Stimulated activated CD8-positive, alpha-beta memory T cell treated with anti-CD3 and anti-CD28 coated beads, Interleukin-4, amount 100 ng/mL, for 24 hours (primary cell): ENCODE results near the gene PCBP2.
"Not testable (repeated sequence)": the region's sequence is repeated elsewhere in the genome, so short reads cannot be mapped to it uniquely, and the experiment has no call there.

ENCODE experiments used
- DNase-seq: peaks from one replicate; pipeline ENCODE4 v3.0.0-alpha.2; 2020; ENCODE audit warnings: low read depth

PCBP2 gene

GRCh38 chr12:53451661-53452158 lies at the start of gene PCBP2:
PCBP2 (plus strand) TSS chr12:53452102; CDS start chr12:53454801, 2,699 bp downstream.
- DNase-seq, result peak; percentile 95

DNA sequence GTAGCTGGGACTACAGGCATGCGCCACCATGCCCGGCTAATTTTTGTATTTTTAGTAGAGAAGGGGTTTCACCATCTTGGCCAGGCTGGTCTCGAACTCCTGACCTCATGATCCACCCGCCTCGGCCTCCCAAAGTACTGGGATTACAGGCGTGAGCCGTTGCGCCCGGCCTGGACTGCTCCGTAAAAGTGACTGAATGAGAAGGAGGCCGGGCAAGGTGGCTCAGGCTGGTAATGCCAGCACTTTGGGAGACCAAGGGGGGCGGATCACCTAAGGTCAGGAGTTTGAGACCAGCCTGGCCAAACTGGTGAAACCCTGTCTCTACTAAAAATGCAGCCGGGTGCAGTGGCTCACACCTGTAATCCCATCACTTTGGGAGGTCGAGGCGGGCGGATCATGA lies 49.6 kb upstream of the PCBP2 start:
- not testable (repeated sequence) for DNase-seq

- no peak for DNase-seq
These were observed 49.0 kb upstream of the PCBP2 start for GRCh38 chr12:53402871-53403270.

- no peak for DNase-seq
These were observed 41.0 kb upstream of the PCBP2 start for GRCh38 chr12:53410951-53411350.

- no peak for DNase-seq
These were observed 38.3 kb upstream of the PCBP2 start for GRCh38 chr12:53413485-53414204.

GRCh38 chr12:53414756-53415417 lies 37.0 kb upstream of the PCBP2 start:
- DNase-seq, result no peak

- DNase-seq, result not testable (repeated sequence)
These were observed 36.0 kb upstream of the PCBP2 start for GRCh38 chr12:53415752-53416389.

GRCh38 chr12:53417291-53417816 lies 34.5 kb upstream of the PCBP2 start:
- not testable (repeated sequence) for DNase-seq

GRCh38 chr12:53418221-53418620 lies 33.7 kb upstream of the PCBP2 start:
- DNase-seq, result no peak

GRCh38 chr12:53419756-53420155 lies 32.1 kb upstream of the PCBP2 start:
- DNase-seq, result no peak

- DNase-seq, result not testable (repeated sequence)
These were observed 29.7 kb upstream of the PCBP2 start for GRCh38 chr12:53422247-53422646.

DNA sequence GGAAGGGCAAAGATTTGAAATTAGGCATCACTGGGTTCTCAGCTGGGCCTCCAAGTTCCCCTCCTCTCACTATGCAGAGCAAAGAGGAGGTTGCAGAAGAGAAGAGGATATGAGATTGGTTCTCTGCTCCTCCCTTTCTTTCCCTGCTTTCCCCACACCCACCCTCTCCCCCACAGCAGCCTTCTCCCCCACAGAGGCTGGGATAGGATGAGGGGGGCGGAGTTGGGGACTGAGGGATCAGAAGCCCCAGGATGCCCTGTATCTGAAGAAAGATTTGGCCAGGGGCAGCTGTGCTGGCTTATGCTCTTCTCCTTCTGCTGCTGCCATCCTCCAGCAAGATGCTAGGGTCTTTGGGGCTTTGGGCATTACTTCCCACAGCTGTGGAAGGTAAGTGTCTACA lies 28.3 kb upstream of the PCBP2 start, which contains the start of gene AMHR2:
Gene AMHR2, plus strand, starts transcription at position 259 of the 400 bp plus-strand sequence. Its CDS starts 80 bp downstream, at position 339.
- DNase-seq, result no peak

- no peak for DNase-seq
These were observed 27.0 kb upstream of the PCBP2 start for GRCh38 chr12:53424626-53425514.

DNA sequence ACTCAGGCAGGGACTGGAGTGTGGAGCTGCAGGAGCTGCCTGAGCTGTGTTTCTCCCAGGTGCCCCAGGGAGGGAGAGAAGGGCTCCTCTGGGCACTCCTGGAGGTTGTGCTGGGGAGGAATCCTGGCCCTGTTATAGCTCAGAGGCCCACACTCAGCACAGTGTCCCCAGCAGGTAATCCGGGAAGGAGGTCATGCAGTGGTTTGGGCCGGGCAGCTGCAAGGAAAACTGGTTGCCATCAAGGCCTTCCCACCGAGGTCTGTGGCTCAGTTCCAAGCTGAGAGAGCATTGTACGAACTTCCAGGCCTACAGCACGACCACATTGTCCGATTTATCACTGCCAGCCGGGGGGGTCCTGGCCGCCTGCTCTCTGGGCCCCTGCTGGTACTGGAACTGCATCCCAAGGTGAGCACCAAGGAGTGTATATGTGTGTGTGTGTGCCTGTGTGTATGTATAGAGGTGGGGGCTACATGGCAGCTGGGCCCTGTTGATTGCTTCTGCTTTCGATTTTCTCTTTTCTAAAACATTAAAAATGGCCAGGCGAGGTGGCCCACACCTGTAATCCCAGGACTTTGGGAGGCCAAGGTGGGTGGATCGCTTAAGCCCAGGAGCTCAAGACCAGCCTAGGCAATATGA lies 26.3 kb upstream of the PCBP2 start:
- DNase-seq, result no peak

DNA sequence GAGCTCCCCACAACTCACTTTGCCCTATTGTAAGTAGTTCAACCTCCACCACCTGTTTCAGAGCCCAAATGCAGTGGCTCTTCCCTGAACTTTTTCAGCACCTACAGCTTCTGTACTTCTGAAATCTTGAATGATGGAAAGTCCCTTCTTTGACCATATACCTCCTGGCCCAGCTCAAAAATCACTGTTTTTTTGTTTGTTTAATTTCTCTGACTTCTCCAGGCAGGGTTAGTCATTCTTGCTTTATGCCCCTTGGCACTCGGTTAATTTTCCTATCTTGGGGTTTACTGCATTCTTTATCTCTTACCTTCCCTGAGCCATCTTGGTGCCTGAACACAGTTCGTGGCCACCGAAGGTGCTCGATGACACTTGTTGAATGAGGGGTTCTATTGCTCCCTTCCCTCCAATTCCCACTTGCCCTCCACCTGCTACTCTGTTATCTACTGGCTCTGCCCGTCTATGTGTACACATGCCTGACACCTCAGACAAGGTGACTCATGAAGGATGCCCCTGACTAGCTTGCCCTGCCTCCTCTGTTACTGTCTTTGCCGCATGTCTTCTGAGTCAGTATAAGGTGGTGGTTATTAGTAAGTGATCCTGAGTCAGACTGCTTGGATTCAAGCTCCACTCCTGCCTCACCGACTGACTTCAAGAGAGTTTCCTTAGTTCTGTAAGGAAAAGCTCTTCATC lies 23.9 kb upstream of the PCBP2 start:
- no peak for DNase-seq

DNA sequence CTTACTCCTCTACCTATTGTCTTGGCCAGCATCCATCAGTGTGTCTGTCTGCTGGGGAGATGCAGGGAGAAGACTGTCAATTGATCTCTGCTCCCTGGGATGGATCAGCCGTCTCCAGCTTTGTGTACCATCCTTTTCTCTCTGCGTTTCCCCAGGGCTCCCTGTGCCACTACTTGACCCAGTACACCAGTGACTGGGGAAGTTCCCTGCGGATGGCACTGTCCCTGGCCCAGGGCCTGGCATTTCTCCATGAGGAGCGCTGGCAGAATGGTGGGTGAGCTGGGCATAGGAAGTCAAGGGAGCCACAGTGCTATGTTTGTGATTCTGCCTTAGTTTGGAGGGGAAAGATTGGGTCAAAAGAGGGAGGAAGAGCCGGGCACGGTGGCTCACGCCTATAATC lies 23.2 kb upstream of the PCBP2 start:
- DNase-seq, result no peak

GRCh38 chr12:53430116-53430515 lies 21.8 kb upstream of the PCBP2 start:
- no peak for DNase-seq

DNA sequence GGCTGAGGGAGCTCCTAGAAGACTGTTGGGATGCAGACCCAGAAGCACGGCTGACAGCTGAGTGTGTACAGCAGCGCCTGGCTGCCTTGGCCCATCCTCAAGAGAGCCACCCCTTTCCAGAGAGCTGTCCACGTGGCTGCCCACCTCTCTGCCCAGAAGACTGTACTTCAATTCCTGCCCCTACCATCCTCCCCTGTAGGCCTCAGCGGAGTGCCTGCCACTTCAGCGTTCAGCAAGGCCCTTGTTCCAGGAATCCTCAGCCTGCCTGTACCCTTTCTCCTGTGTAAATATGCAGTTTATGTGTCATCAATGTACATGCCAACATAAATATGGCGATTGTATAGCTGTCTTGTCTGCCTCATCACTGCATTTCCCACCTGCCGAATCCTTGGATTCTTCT lies 20.7 kb upstream of the PCBP2 start:
- no peak for DNase-seq

- DNase-seq, result not testable (repeated sequence)
These were observed 16.6 kb upstream of the PCBP2 start for GRCh38 chr12:53435326-53435725.

GRCh38 chr12:53439582-53439981 lies 12.3 kb upstream of the PCBP2 start:
- not testable (repeated sequence) for DNase-seq
